Measurements from ENCODE around the gene HLA-DQA1.
"Not testable (repeated sequence)": the region's sequence is repeated elsewhere in the genome, so short reads cannot be mapped to it uniquely, and the experiment has no call there.

The HLA-DQA1 gene

DNA sequence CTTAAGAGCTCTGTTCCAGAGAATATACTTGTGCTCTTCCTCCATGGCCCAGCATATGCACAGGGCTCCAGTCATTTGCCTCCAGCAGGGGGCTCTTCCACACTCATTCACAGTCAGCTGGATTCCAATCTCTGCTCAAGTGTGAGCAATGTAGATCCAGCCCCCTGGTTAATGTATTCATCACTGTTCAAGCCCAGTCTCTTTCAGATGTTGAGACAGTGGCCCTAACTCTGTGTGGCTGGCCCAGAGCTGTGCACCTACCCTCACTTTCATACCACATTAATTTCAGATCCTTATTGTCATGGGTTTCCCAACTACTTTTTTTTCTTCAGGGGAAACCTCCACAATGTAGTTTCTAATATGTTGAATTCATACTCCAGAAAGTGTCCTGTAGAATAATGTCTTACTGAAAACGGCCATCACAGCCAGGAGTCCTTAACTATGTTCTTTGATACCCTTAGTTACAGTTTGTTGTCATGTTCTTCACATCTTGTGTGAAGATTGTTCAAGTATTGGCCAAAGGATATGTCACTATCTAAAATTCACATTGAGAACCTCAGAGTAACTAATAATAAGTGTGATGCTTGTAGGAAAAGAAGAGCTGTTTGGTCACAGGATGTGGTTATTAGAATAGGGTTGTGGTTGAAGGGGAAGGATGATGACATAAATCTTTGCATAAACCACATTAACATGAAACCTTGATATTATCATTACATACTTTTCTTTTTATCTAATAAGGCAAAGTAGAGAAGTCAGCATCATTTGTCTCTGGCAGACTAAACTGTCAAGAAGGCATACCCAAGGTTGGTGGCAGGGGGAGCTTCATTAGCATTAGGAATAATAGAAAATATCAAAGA, 14.4 kb upstream of the HLA-DQA1 start:
- peak; percentile 34 for DNase-seq

DNA sequence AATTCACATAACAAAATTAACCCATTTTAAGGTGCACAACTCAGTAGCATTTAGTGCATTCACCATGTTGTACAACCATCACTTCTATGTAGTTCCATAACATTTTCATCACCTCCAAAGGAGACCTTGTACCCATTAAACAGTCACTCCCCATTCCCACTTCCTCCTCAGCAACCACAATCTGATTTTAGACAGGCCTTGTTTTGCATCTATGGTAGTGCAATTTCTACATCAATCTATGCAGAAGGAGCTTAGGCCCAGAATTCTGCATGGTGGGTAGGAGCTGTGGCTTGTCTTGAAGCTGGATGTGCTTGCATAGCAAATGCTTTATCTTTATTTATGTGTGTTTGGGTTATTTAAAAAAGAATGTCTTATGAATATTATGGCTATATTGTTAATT, 13.5 kb upstream of the HLA-DQA1 start:
- DNase-seq: no peak

DNA sequence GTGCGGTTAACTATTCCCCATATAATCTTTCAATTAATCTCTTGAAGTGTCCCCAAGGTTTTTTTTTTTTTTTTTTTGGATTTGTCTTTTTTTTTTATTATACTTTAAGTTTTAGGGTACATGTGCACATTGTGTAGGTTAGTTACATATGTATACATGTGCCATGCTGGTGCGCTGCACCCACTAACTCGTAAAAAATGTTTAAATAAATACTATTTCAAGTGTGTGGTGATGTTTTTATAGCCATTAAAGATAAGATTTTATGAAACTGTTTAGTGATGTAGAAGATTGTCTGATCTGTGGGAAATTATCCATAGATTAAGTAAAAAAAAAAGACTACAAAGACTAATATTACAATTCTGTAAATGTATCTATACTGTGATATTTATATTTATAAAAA, 12.6 kb upstream of the HLA-DQA1 start:
- no peak for DNase-seq

DNA sequence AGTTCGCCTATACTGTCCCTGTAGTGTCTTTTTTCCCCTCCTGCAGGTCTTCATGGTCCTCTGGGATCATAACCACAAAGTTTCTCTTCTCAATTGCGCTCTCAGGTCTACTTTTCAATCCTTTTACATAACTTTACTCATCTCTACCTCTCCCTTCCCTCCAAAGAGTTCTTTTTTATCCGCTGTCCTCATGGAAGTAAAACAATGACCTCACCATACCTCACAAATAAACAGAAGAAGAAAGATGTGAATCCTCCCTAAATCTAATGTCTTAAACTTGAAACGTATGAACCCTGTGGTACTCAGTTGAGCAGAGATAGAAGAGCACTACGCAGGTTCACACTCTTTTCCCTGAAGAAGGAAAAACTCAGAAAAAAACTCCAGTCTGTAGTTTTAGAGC, 12.1 kb upstream of the HLA-DQA1 start:
- DNase-seq: no peak

- no peak for DNase-seq
Observed at GRCh38 chr6:32627249-32627648, 10.0 kb upstream of the HLA-DQA1 start.

DNA sequence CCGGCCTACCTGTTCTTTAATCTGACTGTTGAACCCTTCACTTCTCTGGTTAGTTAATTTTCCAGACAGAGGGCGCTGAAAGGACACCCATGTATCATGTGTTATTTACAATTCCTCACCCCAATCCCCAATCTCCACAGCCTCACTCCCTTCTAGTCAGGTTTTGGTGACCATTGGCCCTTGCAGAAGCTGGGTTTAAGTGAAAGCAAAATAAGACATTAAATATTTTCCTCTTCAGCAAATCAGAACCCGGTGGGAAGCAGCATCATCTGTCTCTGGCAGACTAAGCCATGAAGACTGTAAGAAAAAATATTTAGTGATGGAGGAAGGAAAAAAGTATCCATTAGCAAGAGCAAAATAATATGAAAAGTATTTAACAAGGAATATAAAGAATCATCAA, 9.4 kb upstream of the HLA-DQA1 start:
- DNase-seq: peak; percentile 18

DNA sequence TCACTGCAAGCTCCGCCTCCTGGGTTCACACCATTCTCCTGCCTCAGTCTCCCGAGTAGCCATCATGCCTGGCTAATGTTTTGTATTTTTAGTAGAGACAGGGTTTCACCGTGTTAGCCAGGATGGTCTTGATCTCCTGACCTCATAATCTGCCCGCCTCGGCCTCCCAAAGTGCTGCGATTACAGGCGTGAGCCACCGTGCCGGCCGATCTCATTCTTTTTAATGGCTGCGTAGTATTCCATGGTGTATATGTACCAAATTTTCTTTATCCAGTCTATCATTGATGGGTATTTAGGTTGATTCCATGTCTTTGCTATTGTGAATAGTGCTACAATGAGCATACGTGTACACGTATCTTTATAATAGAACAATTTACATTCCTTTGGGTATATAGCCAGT, 7.4 kb upstream of the HLA-DQA1 start:
- DNase-seq: not testable (repeated sequence)

GRCh38 chr6:32635526-32636123, 1.6 kb upstream of the HLA-DQA1 start:
- no peak for DNase-seq

DNA sequence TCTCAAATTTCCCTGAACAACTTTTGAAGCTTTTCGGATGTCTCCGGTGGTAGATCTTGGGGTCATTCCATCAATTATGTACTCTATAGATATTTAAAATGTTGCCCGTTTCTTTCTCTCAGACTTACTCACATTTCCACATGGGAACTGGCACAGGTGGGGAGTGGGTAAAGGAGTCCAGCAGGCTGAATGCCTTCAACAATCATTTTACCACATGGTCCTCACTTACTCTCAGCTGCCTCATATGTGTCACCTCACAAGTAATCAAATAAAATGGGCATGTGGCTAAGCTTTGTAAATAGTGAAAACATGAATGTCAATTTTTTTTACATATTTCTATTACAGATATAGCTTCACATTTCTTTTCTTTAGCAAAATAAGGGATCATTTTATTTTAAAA, 677 bp downstream of the HLA-DQA1 start:
- no peak for DNase-seq

GRCh38 chr6:32638532-32639219, 1.5 kb downstream of the HLA-DQA1 start:
- DNase-seq: no peak

GRCh38 chr6:32639440-32640394, 2.5 kb downstream of the HLA-DQA1 start:
- DNase-seq: no peak

GRCh38 chr6:32641122-32641521, 3.9 kb downstream of the HLA-DQA1 start:
- no peak for DNase-seq

DNA sequence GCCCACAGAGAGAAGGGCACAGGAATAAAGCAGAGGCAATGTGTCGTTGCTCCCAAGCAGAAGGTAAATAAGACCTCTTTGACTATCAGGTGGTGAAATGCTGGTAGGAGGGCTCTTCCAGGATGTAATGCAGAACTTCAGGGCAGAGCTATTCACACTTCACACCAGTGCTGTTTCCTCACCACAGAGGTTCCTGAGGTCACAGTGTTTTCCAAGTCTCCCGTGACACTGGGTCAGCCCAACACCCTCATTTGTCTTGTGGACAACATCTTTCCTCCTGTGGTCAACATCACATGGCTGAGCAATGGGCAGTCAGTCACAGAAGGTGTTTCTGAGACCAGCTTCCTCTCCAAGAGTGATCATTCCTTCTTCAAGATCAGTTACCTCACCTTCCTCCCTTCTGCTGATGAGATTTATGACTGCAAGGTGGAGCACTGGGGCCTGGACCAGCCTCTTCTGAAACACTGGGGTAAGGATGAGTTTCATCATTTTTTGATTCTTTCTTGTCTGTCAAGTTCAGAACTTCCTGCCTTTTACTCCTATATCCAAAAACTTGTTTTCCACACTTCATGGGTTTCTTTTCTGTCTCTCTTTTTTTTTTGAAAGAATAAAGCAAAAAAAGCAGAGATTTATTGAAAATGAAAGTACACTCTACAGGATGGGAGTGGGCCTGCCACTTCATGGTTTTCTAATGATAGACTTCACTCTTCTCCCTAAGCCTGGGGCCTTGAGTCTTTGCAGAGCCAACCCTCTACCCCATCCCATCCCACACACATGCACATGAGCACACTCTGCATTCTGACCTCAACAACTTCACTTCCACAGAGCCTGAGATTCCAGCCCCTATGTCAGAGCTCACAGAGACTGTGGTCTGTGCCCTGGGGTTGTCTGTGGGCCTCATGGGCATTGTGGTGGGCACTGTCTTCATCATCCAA, 4.8 kb downstream of the HLA-DQA1 start:
- not testable (repeated sequence) for DNase-seq

DNA sequence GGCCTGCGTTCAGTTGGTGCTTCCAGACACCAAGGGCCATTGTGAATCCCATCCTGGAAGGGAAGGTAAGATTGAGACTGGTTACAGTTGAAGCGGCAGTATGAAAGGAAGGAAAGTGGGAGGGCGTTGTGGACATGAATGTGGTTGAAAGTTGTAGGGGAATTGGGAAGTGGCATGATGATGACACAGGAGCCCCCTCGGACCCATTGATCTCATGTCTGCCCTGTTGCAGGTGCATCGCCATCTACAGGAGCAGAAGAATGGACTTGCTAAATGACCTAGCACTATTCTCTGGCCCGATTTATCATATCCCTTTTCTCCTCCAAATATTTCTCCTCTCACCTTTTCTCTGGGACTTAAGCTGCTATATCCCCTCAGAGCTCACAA, 5.5 kb downstream of the HLA-DQA1 start:
- no peak for DNase-seq

GRCh38 chr6:32643904-32644303, 6.7 kb downstream of the HLA-DQA1 start:
- DNase-seq: no peak

DNA sequence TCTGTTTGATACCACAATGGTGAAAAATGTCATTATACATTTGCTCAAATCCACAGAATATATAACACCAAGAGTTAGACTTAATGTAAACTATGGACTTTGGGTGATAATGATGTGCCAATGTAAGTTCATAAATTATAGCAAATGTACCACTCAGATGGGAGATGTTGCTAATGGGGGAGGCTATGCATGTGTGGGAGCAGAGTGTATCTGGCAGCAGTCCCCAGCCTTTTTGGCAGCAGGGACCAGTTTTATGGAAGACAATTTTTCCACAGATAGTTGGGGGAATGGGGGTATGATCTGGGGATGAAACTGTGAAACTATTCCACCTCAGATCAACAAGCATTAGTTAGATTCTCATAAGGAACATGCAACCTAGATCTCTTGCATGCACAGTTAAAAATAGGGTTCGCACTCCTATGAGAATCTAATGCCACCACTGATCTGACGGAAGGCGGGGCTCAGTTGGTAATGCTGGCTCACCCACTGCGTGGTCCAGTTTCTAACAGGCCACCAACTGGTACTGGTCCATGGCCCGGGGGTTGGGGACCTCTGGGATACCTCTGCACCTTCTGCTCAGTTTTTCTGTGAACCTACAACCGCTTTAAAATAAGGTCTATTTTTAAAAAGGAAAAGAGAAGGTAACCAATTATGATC, 8.0 kb downstream of the HLA-DQA1 start:
- no peak for DNase-seq

GRCh38 chr6:32655203-32655710, 18.1 kb downstream of the HLA-DQA1 start:
- DNase-seq: no peak

DNA sequence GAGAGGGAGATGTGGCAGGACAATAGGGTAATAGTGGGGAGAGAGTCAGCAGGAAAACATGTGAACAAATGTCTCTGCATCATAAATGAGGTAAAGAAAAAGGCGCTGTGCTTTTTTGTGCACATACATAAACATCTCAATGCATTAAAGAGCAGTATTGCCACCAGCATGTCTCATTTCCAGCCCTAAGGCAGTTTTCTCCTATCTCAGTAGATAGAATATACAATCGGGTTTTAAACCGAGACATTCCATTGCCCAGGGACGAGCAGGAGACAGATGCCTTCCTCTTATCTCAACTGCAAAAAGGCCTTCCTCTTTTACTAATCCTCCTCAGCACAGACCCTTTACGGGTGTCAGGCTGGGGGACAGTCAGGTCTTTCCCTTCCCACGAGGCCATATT, 20.1 kb downstream of the HLA-DQA1 start:
- DNase-seq: not testable (repeated sequence)

DNA sequence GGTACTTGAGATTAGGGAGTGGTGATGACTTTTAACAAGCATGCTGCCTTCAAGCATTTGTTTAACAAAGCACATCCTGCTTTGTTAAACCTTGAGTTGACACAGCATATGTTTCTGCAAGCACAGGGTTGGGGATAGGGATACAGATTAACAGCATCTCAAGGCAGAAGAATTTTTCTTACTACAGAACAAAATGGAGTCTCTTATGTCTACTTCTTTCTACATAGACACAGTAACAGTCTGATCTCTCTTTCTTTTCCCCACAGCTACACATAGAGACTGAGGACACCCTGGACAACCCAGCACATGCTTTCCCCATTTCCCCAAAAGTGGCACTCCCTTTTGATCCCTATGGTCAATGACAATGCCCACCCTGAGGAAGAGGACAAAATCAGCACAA, 20.6 kb downstream of the HLA-DQA1 start:
- DNase-seq: not testable (repeated sequence)

- DNase-seq: no peak
Observed at GRCh38 chr6:32658268-32658897, 21.2 kb downstream of the HLA-DQA1 start.
